K562 (cell line): ENCODE measurements around the gene SPATA13. TPM values are rescaled to one million over a fixed set of nuclear protein-coding genes. Genes with fewer than 3 reads are reported as not detected.

Experiments
- ATAC-seq: fragments of 200-7000 bp; cut with Tn5 transposase; 3 replicates; pipeline ENCODE4 v1.9.1; 2020; ENCODE audit warnings: moderate library complexity
- BruUV-seq: library from RNA; stranded (reverse); fragments of 400-500 nt; replicated peaks from 2 replicates; lab custom pipeline; 2021; lab: Mats Ljungman, UMichigan
- CTCF ChIA-PET: fragments of 300-600 bp; formaldehyde crosslinking; extraction: SDS; loops from one replicate; lab custom pipeline; 2021; ENCODE audit warnings: low intra/inter-chr PET ratio; lab: Yijun Ruan, JAX
- POLR2A ChIA-PET: fragments of 300-600, 350-650 bp; sonication (Branson Sonifier 250); formaldehyde crosslinking; extraction: SDS; loops from one replicate; lab custom pipeline; 2021; ENCODE audit warnings: antibody characterized with exemption, inconsistent platforms; lab: Yijun Ruan, JAX
- DNase-seq, 4 experiments: peaks; one replicate each; pipeline versions ENCODE4 v3.0.0 to v3.0.0-alpha.2; 2011 to 2018; ENCODE audit warnings: low spot score in 3 of 4, mixed read lengths in 3 of 4; ENCODE audit errors: extremely low read depth in 1 of 4
- FAIRE-seq: peaks from 2 replicates; lab custom pipeline; 2011; peaks lifted over from hg19 to GRCh38; lab: Jason Lieb, UNC
- H2AFZ ChIP-seq: 2 replicates; pipeline ENCODE4 v1.6.0; 2011; ENCODE audit warnings: low read depth, low read length, control low read depth, inconsistent platforms
- H3K27ac ChIP-seq: fragments of 200-600 bp; 3 replicates; pipeline ENCODE4 v1.8.0; 2011; ENCODE audit warnings: low read depth, mild to moderate bottlenecking, control low read depth, inconsistent platforms, low read length, moderate library complexity, mixed read lengths; ENCODE audit errors: extremely low read depth
- H3K27me3 ChIP-seq, 2 experiments: fragments of 300-600 bp in 1 of 2; 2 replicates in 1 of 2; 3 replicates in 1 of 2; pipeline versions ENCODE4 v1.6.0 to v1.8.0; 2011; ENCODE audit warnings: inconsistent platforms in 2 of 2, low read length in 2 of 2, mild to moderate bottlenecking in 1 of 2, mixed read lengths in 1 of 2, moderate library complexity in 1 of 2; ENCODE audit not compliant: control insufficient read depth in 2 of 2, insufficient read depth in 2 of 2
- H3K36me3 ChIP-seq: fragments of 300-600 bp; 3 replicates; pipeline ENCODE4 v1.8.0; 2011; ENCODE audit warnings: mild to moderate bottlenecking, low read length, inconsistent platforms; ENCODE audit not compliant: control insufficient read depth, insufficient read depth
- H3K4me1 ChIP-seq, 2 experiments: fragments of 200-600 bp in 1 of 2; replicated peaks in 1 of 2; 2 replicates in 1 of 2; 3 replicates in 1 of 2; pipeline versions ENCODE4 v1.5.1 to v1.8.0; 2011; ENCODE audit warnings: inconsistent platforms in 2 of 2, low read length in 2 of 2, mild to moderate bottlenecking in 1 of 2, mixed read lengths in 1 of 2, moderate library complexity in 1 of 2; ENCODE audit not compliant: control insufficient read depth in 2 of 2, insufficient read depth in 2 of 2
- H3K4me2 ChIP-seq: 2 replicates; pipeline ENCODE4 v1.6.1; 2011; ENCODE audit warnings: low read length, control low read depth, inconsistent platforms, mixed read lengths; ENCODE audit not compliant: insufficient read depth
- H3K4me3 ChIP-seq: fragments of 200-600 bp; sonication (generic), shearing (Covaris generic); 2 replicates; pipeline ENCODE4 v1.5.1; 2016; ENCODE audit warnings: control low read depth, inconsistent platforms
- H3K79me2 ChIP-seq: fragments of 200-600 bp; 3 replicates; pipeline ENCODE4 v1.8.0; 2011; ENCODE audit warnings: low read length, inconsistent platforms; ENCODE audit not compliant: control insufficient read depth, insufficient read depth
- H3K9ac ChIP-seq, 2 experiments: 2 replicates each; pipeline versions ENCODE4 v1.6.0 to v1.6.1; 2011; ENCODE audit warnings: low read depth in 2 of 2, low read length in 2 of 2, control low read depth in 1 of 2, inconsistent platforms in 1 of 2, mild to moderate bottlenecking in 1 of 2, mixed read lengths in 1 of 2; ENCODE audit not compliant: insufficient read depth in 1 of 2
- H3K9me1 ChIP-seq: one replicate; pipeline ENCODE4 v1.6.0; 2011; ENCODE audit warnings: inconsistent platforms, mild to moderate bottlenecking, low read length, moderate library complexity; ENCODE audit not compliant: control insufficient read depth, insufficient read depth
- H3K9me3 ChIP-seq: replicated peaks from 2 replicates; pipeline ENCODE4 v1.5.1; 2011; ENCODE audit warnings: low read depth, low read length, inconsistent platforms; ENCODE audit not compliant: control insufficient read depth, insufficient read depth
- H4K20me1 ChIP-seq: replicated peaks from 2 replicates; pipeline ENCODE4 v1.6.1; 2011; ENCODE audit warnings: low read length, inconsistent platforms, mixed read lengths; ENCODE audit not compliant: control insufficient read depth, insufficient read depth
- CBX1 ChIP-seq: sonication (generic); IDR thresholded peaks from 2 replicates; pipeline ENCODE4 v1.6.1; 2016; ENCODE audit warnings: antibody characterized with exemption, low read depth, mild to moderate bottlenecking
- CHCHD3 ChIP-seq: fragments of 250-450 bp; sonication (Bioruptor Pico); IDR thresholded peaks from 2 replicates; pipeline ENCODE4 v2.1.2; 2022; ENCODE audit warnings: mild to moderate bottlenecking
- JUN ChIP-seq, 2 experiments: sonication (generic) in 1 of 2; formaldehyde crosslinking in 1 of 2; IDR thresholded peaks; 2 replicates each; pipeline versions ENCODE4 v1.6.1 to v1.8.0; 2012 to 2022; ENCODE audit warnings: borderline replicate concordance in 2 of 2, mild to moderate bottlenecking in 2 of 2, improper control_type of control experiment in 1 of 2, low read depth in 1 of 2, low read length in 1 of 2, missing genetic modification reagents in 1 of 2
- LEF1 ChIP-seq: fragments of 450-650 bp; IDR thresholded peaks from 2 replicates; pipeline ENCODE4 v1.6.1; 2016; ENCODE audit warnings: mild to moderate bottlenecking
- NELFE ChIP-seq: IDR thresholded peaks from 2 replicates; pipeline ENCODE4 v1.6.1; 2011; ENCODE audit warnings: mild to moderate bottlenecking; ENCODE audit not compliant: insufficient read depth, insufficient read length
- NFIC ChIP-seq: fragments of 450-650 bp; IDR thresholded peaks from 2 replicates; pipeline ENCODE4 v1.6.1; 2017; ENCODE audit warnings: mild to moderate bottlenecking, inconsistent platforms
- POLR2H ChIP-seq: IDR thresholded peaks from 2 replicates; pipeline ENCODE4 v1.6.1; 2016; ENCODE audit warnings: missing genetic modification characterization, low read depth, mild to moderate bottlenecking, control low read depth, missing compliant biosample characterization, moderate library complexity
- XRCC3 ChIP-seq: fragments of 450-650 bp; IDR thresholded peaks from 2 replicates; pipeline ENCODE4 v1.6.1; 2017; ENCODE audit warnings: mild to moderate bottlenecking, moderate library complexity
- ZFPM2 ChIP-seq: fragments of 250-450 bp; sonication (Bioruptor Pico); IDR thresholded peaks from 2 replicates; pipeline ENCODE4 v1.5.1; 2022; ENCODE audit warnings: mild to moderate bottlenecking
- ZNF143 ChIP-seq: sonication (generic); formaldehyde crosslinking; IDR thresholded peaks from 2 replicates; pipeline ENCODE4 v1.9.0; 2022; ENCODE audit warnings: mild to moderate bottlenecking, missing genetic modification reagents
- WGBS: fragments of 100-300 bp; shearing (Covaris generic); methylation state at CpG from one replicate; pipeline ENCODE4 v1.1.6; 2016; ENCODE audit warnings: low coverage, mixed read lengths; ENCODE audit not compliant: insufficient coverage; ENCODE audit errors: missing lambda C conversion rate; 5-methylcytosine and 5-hydroxymethylcytosine counted together
- in situ Hi-C: fragments of 300-500 bp; cut with MboI; formaldehyde crosslinking; loops from 4 replicates; pipeline ENCODE4 v1.15.0; 2018; ENCODE audit warnings: inconsistent platforms, mixed read lengths
- intact Hi-C: fragments of 100-400 bp; cut with micrococcal nuclease; formaldehyde crosslinking; loops from 2 replicates; pipeline ENCODE4 v1.14.2; 2022
- polyA plus RNA-seq, 8 experiments: library from polyadenylated mRNA; depleted of rRNA in 4 of 8; stranded (reverse) in 5 of 8; unstranded in 3 of 8; fragments of >200 nt; fragmentation: Nextera tagmentation in 2 of 8; fragmentation: Illumina TruSeq in 1 of 8; extraction: Ambion mirVana in 2 of 8; extraction: Trizol in 1 of 8; gene quantifications; 2 replicates each; pipeline versions ENCODE4 v1.2.1 to v1.2.3, GENCODE V29; 2011 to 2014; ENCODE audit warnings: inconsistent platforms in 1 of 8, missing spikeins in 1 of 8
- total RNA-seq, 7 experiments: library from RNA; depleted of rRNA in 6 of 7; stranded (reverse); fragments of >200 nt in 6 of 7; fragmentation: Illumina TruSeq in 2 of 7; extraction: Trizol in 2 of 7; gene quantifications; 2 replicates each; pipeline versions ENCODE4 v1.2.1 to v1.2.3, GENCODE V29; 2011 to 2021; ENCODE audit warnings: low replicate concordance in 1 of 7
- TF ChIP-seq, protein P1 (sequence below): fragments of 450-650 bp; formaldehyde crosslinking; IDR thresholded peaks from 2 replicates; pipeline ENCODE4 v1.4.0; 2020; ENCODE audit warnings: mild to moderate bottlenecking
- TF ChIP-seq, protein P2 (sequence below): sonication (generic); formaldehyde crosslinking; IDR thresholded peaks from 2 replicates; pipeline ENCODE4 v1.8.0; 2022; ENCODE audit warnings: mild to moderate bottlenecking, missing genetic modification reagents
- TF ChIP-seq, protein P3 (sequence below): fragments of 250-450 bp; sonication (Bioruptor Pico); IDR thresholded peaks from 2 replicates; pipeline ENCODE4 v1.8.0; 2021; ENCODE audit warnings: mild to moderate bottlenecking, moderate library complexity

The SPATA13 gene
- total and polyA plus RNA-seq, 9 of the 15 experiments (the other 6 are each of a cell fraction or from before 2014, with no cell fraction given), result 0.08 to 0.99 (median 0.21) TPM; not detected in 2

DNA sequence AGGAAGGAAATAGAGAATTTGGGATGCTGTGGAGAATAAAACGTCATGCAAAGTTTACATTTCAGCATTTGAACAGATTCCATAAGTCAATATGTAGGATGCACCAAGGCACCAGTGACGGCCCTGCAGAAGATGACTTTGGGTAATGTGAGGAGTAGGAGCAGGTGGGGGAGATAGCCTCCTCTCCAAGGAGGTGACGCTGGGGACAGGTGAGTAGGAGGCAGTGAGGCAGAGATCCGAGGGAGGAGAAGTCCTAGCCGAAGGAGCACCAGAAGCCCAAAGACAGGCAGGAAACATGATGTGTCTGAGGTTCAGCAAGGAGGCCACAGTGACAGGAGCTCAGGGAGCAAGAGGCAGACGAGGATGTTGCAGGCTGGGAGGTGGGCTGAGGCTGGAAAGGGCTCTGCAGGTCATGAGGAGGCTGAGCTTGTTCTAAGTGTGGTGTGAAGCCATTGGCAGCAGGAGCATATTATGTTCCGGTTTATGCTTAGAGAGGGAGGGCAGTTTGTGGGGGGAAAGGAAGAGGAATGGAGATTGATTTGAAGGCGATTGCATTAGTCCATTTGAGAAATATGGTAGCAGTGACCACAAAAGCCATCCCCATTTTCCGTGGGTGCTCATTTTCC, 93.1 kb downstream of the SPATA13 start:
- Histone ChIP-seq H3K79me2 (no peaks in the 10 kb centered on the region), H3K4me2 (no peak overlapping the region), H3K4me1 (no peaks in the 10 kb centered on the region), H3K27ac (no peak overlapping the region), H2AFZ (no peak overlapping the region), H3K9ac (no peak overlapping the region), H3K9me3 (no peaks in the 10 kb centered on the region), H4K20me1 (no peaks in the 10 kb centered on the region), H3K27me3 (peaks cover 2 to 18% of the 10 kb centered on the region in 2 experiments; a peak in 1 of 5 replicates), H3K4me3 (no peak overlapping the region), H3K36me3 (no peaks in the 10 kb centered on the region), H3K9me1 (no peaks in the 10 kb centered on the region)
- FAIRE-seq (no peak), DNase-seq (no peak), ATAC-seq (no peak)
- in situ Hi-C loops (no loop called here), intact Hi-C loops (no loop called here)
- CTCF ChIA-PET, result no interaction called here
- 2% methylated on average over 8 of the region's 9 CpGs for WGBS
- no peak for TF ChIP-seq LEF1
- TF ChIP-seq ZNF143 (CRISPR knock-in tag), result no peak
- TF ChIP-seq, protein P1, sequence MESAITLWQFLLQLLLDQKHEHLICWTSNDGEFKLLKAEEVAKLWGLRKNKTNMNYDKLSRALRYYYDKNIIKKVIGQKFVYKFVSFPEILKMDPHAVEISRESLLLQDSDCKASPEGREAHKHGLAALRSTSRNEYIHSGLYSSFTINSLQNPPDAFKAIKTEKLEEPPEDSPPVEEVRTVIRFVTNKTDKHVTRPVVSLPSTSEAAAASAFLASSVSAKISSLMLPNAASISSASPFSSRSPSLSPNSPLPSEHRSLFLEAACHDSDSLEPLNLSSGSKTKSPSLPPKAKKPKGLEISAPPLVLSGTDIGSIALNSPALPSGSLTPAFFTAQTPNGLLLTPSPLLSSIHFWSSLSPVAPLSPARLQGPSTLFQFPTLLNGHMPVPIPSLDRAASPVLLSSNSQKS (CRISPR knock-in tag), result no peak
- TF ChIP-seq NELFE, result no peak
- TF ChIP-seq, protein P2, sequence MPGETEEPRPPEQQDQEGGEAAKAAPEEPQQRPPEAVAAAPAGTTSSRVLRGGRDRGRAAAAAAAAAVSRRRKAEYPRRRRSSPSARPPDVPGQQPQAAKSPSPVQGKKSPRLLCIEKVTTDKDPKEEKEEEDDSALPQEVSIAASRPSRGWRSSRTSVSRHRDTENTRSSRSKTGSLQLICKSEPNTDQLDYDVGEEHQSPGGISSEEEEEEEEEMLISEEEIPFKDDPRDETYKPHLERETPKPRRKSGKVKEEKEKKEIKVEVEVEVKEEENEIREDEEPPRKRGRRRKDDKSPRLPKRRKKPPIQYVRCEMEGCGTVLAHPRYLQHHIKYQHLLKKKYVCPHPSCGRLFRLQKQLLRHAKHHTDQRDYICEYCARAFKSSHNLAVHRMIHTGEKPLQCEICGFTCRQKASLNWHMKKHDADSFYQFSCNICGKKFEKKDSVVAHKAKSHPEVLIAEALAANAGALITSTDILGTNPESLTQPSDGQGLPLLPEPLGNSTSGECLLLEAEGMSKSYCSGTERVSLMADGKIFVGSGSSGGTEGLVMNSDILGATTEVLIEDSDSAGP, result no peak
- TF ChIP-seq NFIC, result no peak
- no peak for TF ChIP-seq POLR2H
- no peak for TF ChIP-seq XRCC3
- TF ChIP-seq, protein P3, sequence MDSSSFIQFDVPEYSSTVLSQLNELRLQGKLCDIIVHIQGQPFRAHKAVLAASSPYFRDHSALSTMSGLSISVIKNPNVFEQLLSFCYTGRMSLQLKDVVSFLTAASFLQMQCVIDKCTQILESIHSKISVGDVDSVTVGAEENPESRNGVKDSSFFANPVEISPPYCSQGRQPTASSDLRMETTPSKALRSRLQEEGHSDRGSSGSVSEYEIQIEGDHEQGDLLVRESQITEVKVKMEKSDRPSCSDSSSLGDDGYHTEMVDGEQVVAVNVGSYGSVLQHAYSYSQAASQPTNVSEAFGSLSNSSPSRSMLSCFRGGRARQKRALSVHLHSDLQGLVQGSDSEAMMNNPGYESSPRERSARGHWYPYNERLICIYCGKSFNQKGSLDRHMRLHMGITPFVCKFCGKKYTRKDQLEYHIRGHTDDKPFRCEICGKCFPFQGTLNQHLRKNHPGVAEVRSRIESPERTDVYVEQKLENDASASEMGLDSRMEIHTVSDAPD (CRISPR knock-in tag), result no peak
- TF ChIP-seq CBX1, result no peak
- TF ChIP-seq CHCHD3 (CRISPR knock-in tag), result no peak
- TF ChIP-seq JUN (IDR thresholded peaks at IDR 0.05; ENCODE audit: borderline replicate concordance, low read depth, low read length), result no peak
- no peak for TF ChIP-seq JUN (CRISPR knock-in tag; IDR thresholded peaks at IDR 0.05; ENCODE audit: borderline replicate concordance)
- no peak for TF ChIP-seq ZFPM2 (CRISPR knock-in tag)
- BruUV-seq, result no TSS peak
- POLR2A ChIA-PET, result no interaction called here
